SU-DHL-6 (cell line): ENCODE data around the gene IGSF21.

ENCODE experiments used
- H2AFZ ChIP-seq: fragments of 200-600 bp; sonication (generic); 2 replicates; pipeline ENCODE4 v1.6.1; 2014; ENCODE audit warnings: low read depth, mild to moderate bottlenecking, moderate library complexity, mixed read lengths, antibody characterized with exemption, low read length; ENCODE audit not compliant: severe bottlenecking
- H3F3A ChIP-seq: fragments of 200-600 bp; shearing (Covaris generic); 2 replicates; pipeline ENCODE4 v1.6.0; 2016; ENCODE audit warnings: antibody characterized with exemption, mild to moderate bottlenecking; ENCODE audit not compliant: insufficient read depth
- H3K27ac ChIP-seq: fragments of 200-600 bp; sonication (generic); 2 replicates; pipeline ENCODE4 v1.5.1; 2016; ENCODE audit warnings: low read depth, mild to moderate bottlenecking, low read length, moderate library complexity, mixed read lengths
- H3K27me3 ChIP-seq: fragments of 200-600 bp; sonication (generic), shearing (Covaris generic); 2 replicates; pipeline ENCODE4 v1.6.0; 2014; ENCODE audit warnings: mild to moderate bottlenecking, low read length
- H3K36me3 ChIP-seq: fragments of 200-600 bp; sonication (generic); 2 replicates; pipeline ENCODE4 v1.6.1; 2014; ENCODE audit warnings: mild to moderate bottlenecking, low read length, mixed read lengths
- H3K4me2 ChIP-seq: fragments of 300-600, 200-600 bp; shearing (Covaris generic), sonication (generic); 2 replicates; pipeline ENCODE4 v1.6.0; 2014; ENCODE audit warnings: low read length, low read depth, mild to moderate bottlenecking; ENCODE audit not compliant: poor library complexity, severe bottlenecking
- H3K4me3 ChIP-seq: fragments of 200-600 bp; sonication (generic); 2 replicates; pipeline ENCODE4 v1.5.1; 2014; ENCODE audit warnings: antibody characterized with exemption, low read length, mild to moderate bottlenecking, mixed read lengths; ENCODE audit not compliant: insufficient read depth, poor library complexity, severe bottlenecking
- H3K79me2 ChIP-seq: fragments of 200-600 bp; sonication (generic); 2 replicates; pipeline ENCODE4 v1.6.1; 2014; ENCODE audit warnings: mild to moderate bottlenecking, low read length, moderate library complexity; ENCODE audit not compliant: insufficient read depth
- H3K9ac ChIP-seq: fragments of 200-600 bp; sonication (generic); 2 replicates; pipeline ENCODE4 v1.7.0; 2014; ENCODE audit warnings: mild to moderate bottlenecking, low read length
- H3K9me2 ChIP-seq: fragments of 200-600 bp; sonication (generic); replicated peaks from 2 replicates; pipeline ENCODE4 v1.6.1; 2014; ENCODE audit warnings: low read length; ENCODE audit not compliant: insufficient read depth
- H3K9me3 ChIP-seq: fragments of 200-600 bp; sonication (generic); 2 replicates; pipeline ENCODE4 v1.6.1; 2014; ENCODE audit warnings: low read length, mixed read lengths; ENCODE audit not compliant: insufficient read depth
- H4K20me1 ChIP-seq: fragments of 200-600 bp; sonication (generic); 2 replicates; pipeline ENCODE4 v1.6.1; 2014; ENCODE audit warnings: low read depth, mild to moderate bottlenecking, antibody characterized with exemption, low read length, moderate library complexity, mixed read lengths
- CTCF ChIP-seq: fragments of 200-600 bp; sonication (generic); IDR thresholded peaks from one replicate; pipeline ENCODE4 v1.5.1; 2017; ENCODE audit warnings: antibody characterized with exemption, mild to moderate bottlenecking, low read length, moderate library complexity; ENCODE audit not compliant: insufficient read depth, poor library complexity, severe bottlenecking
- EZH2phosphoT487 ChIP-seq: fragments of 200-600 bp; sonication (generic), shearing (Covaris generic); conservative IDR thresholded peaks from 2 replicates; pipeline ENCODE4 v1.6.1; 2018; ENCODE audit warnings: mild to moderate bottlenecking, antibody characterized with exemption, low read length, moderate library complexity, mixed read lengths

IGSF21 gene

GRCh38 chr1:18351735-18352134 lies 244.1 kb downstream of the IGSF21 start:
- no peaks in the 10 kb centered on the region for H3K9me3 ChIP-seq
- TF ChIP-seq CTCF = no peak
- TF ChIP-seq EZH2phosphoT487 = no peak
- no peaks in the 10 kb centered on the region for H3F3A ChIP-seq
- no peaks in the 10 kb centered on the region for H3K36me3 ChIP-seq
- no peaks in the 10 kb centered on the region for H3K9me2 ChIP-seq
- H3K4me2 ChIP-seq = no peak overlapping the region
- no peaks in the 10 kb centered on the region for H3K79me2 ChIP-seq
- no peak overlapping the region for H3K27ac ChIP-seq
- no peak overlapping the region for H3K4me3 ChIP-seq
- no peak overlapping the region for H2AFZ ChIP-seq
- no peaks in the 10 kb centered on the region for H4K20me1 ChIP-seq
- H3K9ac ChIP-seq = no peak overlapping the region
- H3K27me3 ChIP-seq = no peaks in the 10 kb centered on the region

- Histone ChIP-seq H3K9me3 (no peaks in the 10 kb centered on the region), H3K9ac (no peak overlapping the region), H3F3A (no peaks in the 10 kb centered on the region), H3K36me3 (no peaks in the 10 kb centered on the region), H3K4me3 (no peak overlapping the region), H4K20me1 (no peaks in the 10 kb centered on the region), H3K79me2 (no peaks in the 10 kb centered on the region), H3K9me2 (no peaks in the 10 kb centered on the region), H3K4me2 (no peak overlapping the region), H2AFZ (no peak overlapping the region), H3K27me3 (no peaks in the 10 kb centered on the region), H3K27ac (no peak overlapping the region)
- TF ChIP-seq CTCF = no peak
- no peak for TF ChIP-seq EZH2phosphoT487
Observed at GRCh38 chr1:18352636-18353265, 245.2 kb downstream of the IGSF21 start.

GRCh38 chr1:18353528-18353927 lies 245.9 kb downstream of the IGSF21 start:
- H3K4me3 ChIP-seq = no peak overlapping the region
- no peaks in the 10 kb centered on the region for H3K9me3 ChIP-seq
- no peaks in the 10 kb centered on the region for H3K9me2 ChIP-seq
- TF ChIP-seq EZH2phosphoT487 = no peak
- TF ChIP-seq CTCF = no peak
- no peak overlapping the region for H3K4me2 ChIP-seq
- H4K20me1 ChIP-seq = no peaks in the 10 kb centered on the region
- H3F3A ChIP-seq = no peaks in the 10 kb centered on the region
- no peak overlapping the region for H3K9ac ChIP-seq
- no peaks in the 10 kb centered on the region for H3K79me2 ChIP-seq
- H3K36me3 ChIP-seq = no peaks in the 10 kb centered on the region
- H2AFZ ChIP-seq = no peak overlapping the region
- H3K27me3 ChIP-seq = no peaks in the 10 kb centered on the region
- no peak overlapping the region for H3K27ac ChIP-seq
